Smooth muscle cell (in vitro differentiated cells): ENCODE results near the gene CDH4. TPM values are rescaled to one million over a fixed set of nuclear protein-coding genes. Genes with fewer than 3 reads are reported as not detected.

Experiments
- DNase-seq: peaks from one replicate; lab custom pipeline; 2025; ENCODE audit not compliant: unreplicated experiment; lab: John Stamatoyannopoulos, UW
- H2AFZ ChIP-seq: fragments of 200-600 bp; sonication (generic); 2 replicates; pipeline ENCODE4 v1.6.0; 2016; ENCODE audit warnings: antibody characterized with exemption, low read depth, mild to moderate bottlenecking
- H3F3A ChIP-seq: fragments of 200-600 bp; sonication (generic); 2 replicates; pipeline ENCODE4 v1.6.0; 2017; ENCODE audit warnings: antibody characterized with exemption, low read depth
- H3K27ac ChIP-seq: fragments of 200-600 bp; sonication (generic); 2 replicates; pipeline ENCODE4 v1.5.1; 2016; ENCODE audit warnings: low read depth, mild to moderate bottlenecking
- H3K27me3 ChIP-seq: fragments of 200-600 bp; sonication (generic); 2 replicates; pipeline ENCODE4 v1.6.1; 2016; ENCODE audit warnings: low read depth, mild to moderate bottlenecking
- H3K36me3 ChIP-seq: fragments of 200-600 bp; sonication (generic); 2 replicates; pipeline ENCODE4 v1.5.1; 2016; ENCODE audit warnings: low read depth
- H3K4me1 ChIP-seq: fragments of 200-600 bp; sonication (generic); 2 replicates; pipeline ENCODE4 v1.5.1; 2016; ENCODE audit warnings: low read depth
- H3K4me2 ChIP-seq: fragments of 200-600 bp; sonication (generic); 2 replicates; pipeline ENCODE4 v1.6.0; 2016; ENCODE audit warnings: mild to moderate bottlenecking
- H3K4me3 ChIP-seq: fragments of 200-600 bp; sonication (generic); 2 replicates; pipeline ENCODE4 v1.5.1; 2016; ENCODE audit warnings: mild to moderate bottlenecking
- H3K79me2 ChIP-seq: fragments of 200-600 bp; sonication (generic); 2 replicates; pipeline ENCODE4 v1.6.0; 2016; ENCODE audit warnings: low read depth, mild to moderate bottlenecking
- H3K9ac ChIP-seq: fragments of 200-600 bp; sonication (generic); 2 replicates; pipeline ENCODE4 v1.6.0; 2016; ENCODE audit warnings: low read depth
- H3K9me3 ChIP-seq: fragments of 200-600 bp; sonication (generic); replicated peaks from 2 replicates; pipeline ENCODE4 v1.5.1; 2016; ENCODE audit warnings: low read depth
- H4K20me1 ChIP-seq: fragments of 200-600 bp; sonication (generic); 2 replicates; pipeline ENCODE4 v1.6.0; 2016; ENCODE audit warnings: low read depth
- WGBS: methylation state at CpG from one replicate; pipeline ENCODE4 v1.1.7; 2016; ENCODE audit warnings: low lambda C conversion rate; 5-methylcytosine and 5-hydroxymethylcytosine counted together
- polyA plus RNA-seq: library from polyadenylated mRNA; unstranded; fragments of >200 nt; fragmentation: Nextera tagmentation; extraction: Ambion mirVana; gene quantifications from 2 replicates; pipeline ENCODE4 v1.2.1, GENCODE V29; 2016
- total RNA-seq: library from RNA; depleted of rRNA; stranded (reverse); fragments of >200 nt; gene quantifications from 2 replicates; pipeline ENCODE4 v1.2.3, GENCODE V29; 2014
- TF ChIP-seq, protein P1 (sequence below): fragments of 200-600 bp; sonication (generic); IDR thresholded peaks from 2 replicates; pipeline ENCODE4 v1.5.1; 2017; ENCODE audit warnings: borderline replicate concordance, mild to moderate bottlenecking, antibody characterized with exemption; ENCODE audit not compliant: insufficient read depth, poor library complexity, severe bottlenecking

Gene CDH4
- total and polyA plus RNA-seq, 2 experiments from 2014 or later: 0.03 to 0.04 TPM

GRCh38 chr20:61635721-61636455, 383.8 kb downstream of the CDH4 start:
- no peaks in the 10 kb centered on the region for H3K79me2 ChIP-seq
- no peak overlapping the region for H3K9ac ChIP-seq
- 81% methylated on average over 19 of the region's 19 CpGs for WGBS
- H3K4me1 ChIP-seq: peaks cover 6% of the 10 kb centered on the region
- no peak overlapping the region for H3K27ac ChIP-seq
- peaks cover 9% of the 10 kb centered on the region for H3K27me3 ChIP-seq
- no peaks in the 10 kb centered on the region for H3K36me3 ChIP-seq
- H2AFZ ChIP-seq: no peak overlapping the region
- H3K9me3 ChIP-seq: no peaks in the 10 kb centered on the region
- H4K20me1 ChIP-seq: no peaks in the 10 kb centered on the region
- no peak overlapping the region for H3K4me3 ChIP-seq
- no peak for DNase-seq
- no peak overlapping the region for H3K4me2 ChIP-seq
- H3F3A ChIP-seq: no peaks in the 10 kb centered on the region
- TF ChIP-seq, protein P1, sequence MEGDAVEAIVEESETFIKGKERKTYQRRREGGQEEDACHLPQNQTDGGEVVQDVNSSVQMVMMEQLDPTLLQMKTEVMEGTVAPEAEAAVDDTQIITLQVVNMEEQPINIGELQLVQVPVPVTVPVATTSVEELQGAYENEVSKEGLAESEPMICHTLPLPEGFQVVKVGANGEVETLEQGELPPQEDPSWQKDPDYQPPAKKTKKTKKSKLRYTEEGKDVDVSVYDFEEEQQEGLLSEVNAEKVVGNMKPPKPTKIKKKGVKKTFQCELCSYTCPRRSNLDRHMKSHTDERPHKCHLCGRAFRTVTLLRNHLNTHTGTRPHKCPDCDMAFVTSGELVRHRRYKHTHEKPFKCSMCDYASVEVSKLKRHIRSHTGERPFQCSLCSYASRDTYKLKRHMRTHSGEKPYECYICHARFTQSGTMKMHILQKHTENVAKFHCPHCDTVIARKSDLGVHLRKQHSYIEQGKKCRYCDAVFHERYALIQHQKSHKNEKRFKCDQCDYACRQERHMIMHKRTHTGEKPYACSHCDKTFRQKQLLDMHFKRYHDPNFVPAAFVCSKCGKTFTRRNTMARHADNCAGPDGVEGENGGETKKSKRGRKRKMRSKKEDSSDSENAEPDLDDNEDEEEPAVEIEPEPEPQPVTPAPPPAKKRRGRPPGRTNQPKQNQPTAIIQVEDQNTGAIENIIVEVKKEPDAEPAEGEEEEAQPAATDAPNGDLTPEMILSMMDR: no peak

DNA sequence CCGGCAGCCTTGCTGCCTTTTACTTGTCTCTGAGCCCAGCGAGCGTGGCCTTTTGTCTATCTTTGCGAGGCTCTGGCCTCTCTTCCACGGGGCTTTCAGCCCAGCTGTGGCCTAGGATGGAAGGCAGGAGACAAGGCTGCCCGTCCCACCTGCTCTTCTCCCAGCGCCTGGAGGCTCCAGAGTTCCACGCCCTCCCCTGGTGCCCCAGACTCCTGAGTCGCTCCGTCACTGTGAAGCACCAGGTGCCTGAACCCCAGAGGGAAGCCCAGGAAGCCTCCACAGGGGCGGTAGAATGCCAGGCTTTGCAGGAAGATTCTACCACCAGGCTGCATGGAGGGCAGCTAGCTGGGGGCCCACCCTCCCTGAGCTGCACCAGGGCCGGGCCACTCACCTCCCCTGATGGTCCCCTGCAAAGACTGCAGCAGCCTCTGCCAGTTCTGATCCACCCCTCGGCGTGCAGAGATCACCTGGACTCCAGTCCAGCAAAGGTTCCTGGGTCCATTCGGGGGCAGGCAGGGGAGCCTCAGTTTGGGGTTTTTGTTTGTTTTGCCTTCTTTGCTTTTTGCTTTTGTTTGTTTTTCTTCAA, 384.6 kb downstream of the CDH4 start:
- H3K4me1 ChIP-seq: peaks cover 6% of the 10 kb centered on the region
- H3K27ac ChIP-seq: no peak overlapping the region
- H4K20me1 ChIP-seq: no peaks in the 10 kb centered on the region
- TF ChIP-seq, protein P1: no peak
- H3K9me3 ChIP-seq: no peaks in the 10 kb centered on the region
- no peak overlapping the region for H3K9ac ChIP-seq
- no peaks in the 10 kb centered on the region for H3K36me3 ChIP-seq
- H3K27me3 ChIP-seq: peaks cover 9% of the 10 kb centered on the region
- no peaks in the 10 kb centered on the region for H3F3A ChIP-seq
- H3K4me2 ChIP-seq: no peak overlapping the region
- H2AFZ ChIP-seq: no peak overlapping the region
- H3K79me2 ChIP-seq: no peaks in the 10 kb centered on the region
- DNase-seq: no peak
- WGBS: 72% methylated on average over 15 of the region's 15 CpGs
- no peak overlapping the region for H3K4me3 ChIP-seq

DNA sequence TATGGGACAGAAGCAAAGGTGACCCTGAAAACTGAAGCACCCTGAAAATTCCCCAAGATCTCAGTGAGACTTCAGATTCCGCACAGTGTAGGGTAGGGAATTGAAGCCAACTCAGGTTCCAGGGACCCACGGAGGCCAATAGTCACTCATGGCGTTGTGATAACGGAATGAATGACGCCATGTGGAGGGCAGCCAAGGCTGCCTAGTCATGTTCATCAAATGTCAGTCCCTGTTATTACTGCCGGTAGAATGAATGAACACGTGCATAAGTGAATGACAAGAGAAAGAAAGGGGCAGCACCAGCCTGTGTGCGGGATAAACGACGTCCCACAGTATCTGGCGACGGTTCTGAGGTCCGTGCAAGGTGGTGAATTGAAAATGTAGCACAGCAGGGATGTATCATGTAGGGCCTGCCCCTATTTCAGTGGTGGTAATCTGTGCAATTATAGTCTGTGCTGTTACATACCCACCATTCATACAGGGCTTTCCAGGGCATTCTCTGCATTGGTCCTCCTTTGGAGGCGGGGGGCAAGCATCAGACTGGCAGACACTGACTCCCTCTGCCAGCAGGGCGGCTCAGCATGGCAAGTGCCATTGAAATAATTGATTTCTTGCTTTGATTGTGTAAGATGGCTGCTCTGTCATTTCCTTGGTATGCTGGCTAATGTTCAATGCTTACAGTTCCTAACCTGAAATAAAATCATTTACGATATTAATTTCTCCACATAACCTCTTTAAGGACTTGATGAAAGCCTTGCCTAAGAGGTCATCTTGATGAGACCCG, 386.9 kb downstream of the CDH4 start:
- no peak for DNase-seq
- H3K79me2 ChIP-seq: no peaks in the 10 kb centered on the region
- no peak overlapping the region for H3K9ac ChIP-seq
- peaks cover 9% of the 10 kb centered on the region for H3K27me3 ChIP-seq
- H4K20me1 ChIP-seq: no peaks in the 10 kb centered on the region
- WGBS: 85% methylated on average over 17 of the region's 17 CpGs
- H3K4me1 ChIP-seq: peaks cover 6% of the 10 kb centered on the region
- no peak overlapping the region for H3K4me2 ChIP-seq
- TF ChIP-seq, protein P1: no peak
- no peaks in the 10 kb centered on the region for H3K36me3 ChIP-seq
- H3F3A ChIP-seq: no peaks in the 10 kb centered on the region
- no peaks in the 10 kb centered on the region for H3K9me3 ChIP-seq
- no peak overlapping the region for H3K4me3 ChIP-seq
- H3K27ac ChIP-seq: no peak overlapping the region
- no peak overlapping the region for H2AFZ ChIP-seq
